ENCODE data around the gene SEMA5B. TPM values are rescaled to one million over a fixed set of nuclear protein-coding genes. Genes with fewer than 3 reads are reported as not detected.

SEMA5B gene
- total RNA-seq, 1 experiment from 2014 or later: not detected

DNA sequence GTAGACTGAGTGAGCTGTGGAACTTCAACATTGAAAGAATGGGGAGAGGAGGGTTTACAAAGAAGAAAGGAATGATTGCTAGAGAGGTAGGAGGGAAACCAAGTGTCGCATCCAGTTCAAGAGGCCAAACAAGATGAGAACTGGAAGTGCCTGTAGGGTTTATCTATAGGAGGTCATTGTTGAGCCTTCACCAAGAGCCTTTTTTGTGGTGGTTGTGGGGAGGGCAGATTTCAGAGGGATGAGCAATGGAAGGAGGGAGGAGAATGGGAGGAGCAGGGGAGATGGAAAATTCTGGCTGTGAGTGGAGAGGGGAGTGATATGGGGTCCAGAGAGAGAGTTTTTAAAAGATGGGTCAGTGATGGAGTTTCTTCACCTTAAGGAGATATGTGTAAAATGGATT, 47.8 kb upstream of the SEMA5B start:
- H3K4me1 Mint-ChIP-seq (ENCODE audit: insufficient read depth, unreplicated experiment): peaks cover 46% of the 10 kb centered on the region
- intact Hi-C loops (cut with micrococcal nuclease): no loop called here
- BruUV-seq (replicated peaks): no TSS peak
- POLR2A ChIA-PET: interaction anchor here (1.0 to 2.2 kb wide), 2 partner anchors 8 to 127 kb away, joined by 5 to 22 read pairs; partner anchors contain the start of genes PDIA5 and SEC22A
- CTCF ChIA-PET: no interaction called here
- no peaks in the 10 kb centered on the region for H3K27me3 Mint-ChIP-seq (ENCODE audit: insufficient read depth, unreplicated experiment)
- no peak overlapping the region for H3K4me3 Mint-ChIP-seq (ENCODE audit: unreplicated experiment)
- TF ChIP-seq, protein P1, sequence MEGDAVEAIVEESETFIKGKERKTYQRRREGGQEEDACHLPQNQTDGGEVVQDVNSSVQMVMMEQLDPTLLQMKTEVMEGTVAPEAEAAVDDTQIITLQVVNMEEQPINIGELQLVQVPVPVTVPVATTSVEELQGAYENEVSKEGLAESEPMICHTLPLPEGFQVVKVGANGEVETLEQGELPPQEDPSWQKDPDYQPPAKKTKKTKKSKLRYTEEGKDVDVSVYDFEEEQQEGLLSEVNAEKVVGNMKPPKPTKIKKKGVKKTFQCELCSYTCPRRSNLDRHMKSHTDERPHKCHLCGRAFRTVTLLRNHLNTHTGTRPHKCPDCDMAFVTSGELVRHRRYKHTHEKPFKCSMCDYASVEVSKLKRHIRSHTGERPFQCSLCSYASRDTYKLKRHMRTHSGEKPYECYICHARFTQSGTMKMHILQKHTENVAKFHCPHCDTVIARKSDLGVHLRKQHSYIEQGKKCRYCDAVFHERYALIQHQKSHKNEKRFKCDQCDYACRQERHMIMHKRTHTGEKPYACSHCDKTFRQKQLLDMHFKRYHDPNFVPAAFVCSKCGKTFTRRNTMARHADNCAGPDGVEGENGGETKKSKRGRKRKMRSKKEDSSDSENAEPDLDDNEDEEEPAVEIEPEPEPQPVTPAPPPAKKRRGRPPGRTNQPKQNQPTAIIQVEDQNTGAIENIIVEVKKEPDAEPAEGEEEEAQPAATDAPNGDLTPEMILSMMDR (IDR thresholded peaks at IDR 0.05; ENCODE audit: unreplicated experiment): no peak
- DNase-seq (ENCODE audit: unreplicated experiment): no peak
- H3K36me3 Mint-ChIP-seq (ENCODE audit: insufficient read depth, unreplicated experiment): no peaks in the 10 kb centered on the region
- H3K9me3 Mint-ChIP-seq (ENCODE audit: unreplicated experiment): no peaks in the 10 kb centered on the region
- H3K27ac Mint-ChIP-seq (ENCODE audit: low read depth, unreplicated experiment): no peak overlapping the region

GRCh38 chr3:123072564-123072963, 45.0 kb upstream of the SEMA5B start:
- no peaks in the 10 kb centered on the region for H3K36me3 Mint-ChIP-seq (ENCODE audit: insufficient read depth, unreplicated experiment)
- H3K27ac Mint-ChIP-seq (ENCODE audit: low read depth, unreplicated experiment): peak overlapping the region; percentile 74
- TF ChIP-seq, protein P1 (IDR thresholded peaks at IDR 0.05; ENCODE audit: unreplicated experiment): no peak
- no peak for DNase-seq (ENCODE audit: unreplicated experiment)
- no TSS peak for BruUV-seq (replicated peaks)
- intact Hi-C loops (cut with micrococcal nuclease): no loop called here
- POLR2A ChIA-PET: interaction anchor here (0.6 to 2.2 kb wide), 3 partner anchors 8 to 604 kb away, joined by 3 to 6 read pairs (median 4); no protein-coding TSS in a partner anchor
- peaks cover 47% of the 10 kb centered on the region for H3K4me1 Mint-ChIP-seq (ENCODE audit: insufficient read depth, unreplicated experiment)
- CTCF ChIA-PET: no interaction called here
- no peak overlapping the region for H3K4me3 Mint-ChIP-seq (ENCODE audit: unreplicated experiment)
- H3K27me3 Mint-ChIP-seq (ENCODE audit: insufficient read depth, unreplicated experiment): no peaks in the 10 kb centered on the region
- H3K9me3 Mint-ChIP-seq (ENCODE audit: unreplicated experiment): no peaks in the 10 kb centered on the region

DNA sequence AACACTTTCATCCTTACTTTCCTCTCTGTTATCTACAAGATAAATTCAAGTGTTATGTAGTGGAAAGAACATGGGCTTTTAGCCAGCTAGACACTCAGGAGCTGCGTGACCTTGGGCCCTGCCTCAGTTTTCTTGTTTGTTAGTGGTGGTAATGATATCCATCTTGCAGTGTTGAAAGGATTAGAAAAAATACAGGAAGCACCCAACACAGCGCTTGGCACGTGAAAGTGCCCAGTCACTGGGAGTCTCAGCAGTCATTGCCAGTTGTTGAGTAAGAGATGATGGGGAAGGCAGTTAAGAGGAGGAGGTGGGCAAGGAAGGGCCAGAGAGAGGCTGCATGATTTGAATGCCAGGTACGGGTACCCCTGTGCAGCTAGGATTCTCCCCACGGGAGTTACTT, 44.6 kb upstream of the SEMA5B start:
- TF ChIP-seq, protein P1 (IDR thresholded peaks at IDR 0.05; ENCODE audit: unreplicated experiment): no peak
- no peaks in the 10 kb centered on the region for H3K27me3 Mint-ChIP-seq (ENCODE audit: insufficient read depth, unreplicated experiment)

GRCh38 chr3:123071581-123071980, 44.0 kb upstream of the SEMA5B start:
- TF ChIP-seq, protein P1 (IDR thresholded peaks at IDR 0.05; ENCODE audit: unreplicated experiment): no peak
- no peak overlapping the region for H3K27ac Mint-ChIP-seq (ENCODE audit: low read depth, unreplicated experiment)
- ChIA-PET CTCF (interaction anchor here (0.7 kb wide), 2 partner anchors 110 to 156 kb away, joined by 3 to 4 read pairs; no protein-coding TSS in a partner anchor), POLR2A (interaction anchor here (0.6 to 2.2 kb wide), 3 partner anchors 9 to 493 kb away, joined by 3 to 6 read pairs (median 3); no protein-coding TSS in a partner anchor)
- intact Hi-C loops (cut with micrococcal nuclease): no loop called here
- H3K4me1 Mint-ChIP-seq (ENCODE audit: insufficient read depth, unreplicated experiment): peaks cover 42% of the 10 kb centered on the region
- no TSS peak for BruUV-seq (replicated peaks)
- DNase-seq (ENCODE audit: unreplicated experiment): no peak
- no peaks in the 10 kb centered on the region for H3K9me3 Mint-ChIP-seq (ENCODE audit: unreplicated experiment)
- no peak overlapping the region for H3K4me3 Mint-ChIP-seq (ENCODE audit: unreplicated experiment)
- no peaks in the 10 kb centered on the region for H3K27me3 Mint-ChIP-seq (ENCODE audit: insufficient read depth, unreplicated experiment)
- H3K36me3 Mint-ChIP-seq (ENCODE audit: insufficient read depth, unreplicated experiment): no peaks in the 10 kb centered on the region

More for the DNA sequence above, 44.6 kb upstream of the SEMA5B start:
- Mint-ChIP-seq H3K36me3 (ENCODE audit: insufficient read depth, unreplicated experiment) (no peaks in the 10 kb centered on the region), H3K9me3 (ENCODE audit: unreplicated experiment) (no peaks in the 10 kb centered on the region), H3K4me3 (ENCODE audit: unreplicated experiment) (no peak overlapping the region), H3K4me1 (ENCODE audit: insufficient read depth, unreplicated experiment) (peaks cover 44% of the 10 kb centered on the region), H3K27ac (ENCODE audit: low read depth, unreplicated experiment) (peak overlapping the region; percentile 74)
- intact Hi-C loops (cut with micrococcal nuclease): no loop called here
- no TSS peak for BruUV-seq (replicated peaks)
- CTCF ChIA-PET: interaction anchor here (0.7 kb wide), 1 partner anchor 109 kb away, joined by 3 read pairs; no protein-coding TSS in a partner anchor
- no peak for DNase-seq (ENCODE audit: unreplicated experiment)
- POLR2A ChIA-PET: interaction anchor here (0.6 to 2.2 kb wide), 3 partner anchors 8 to 604 kb away, joined by 3 to 6 read pairs (median 4); no protein-coding TSS in a partner anchor

Data from MCF 10A (cell line).